ENCODE results near the gene SRC. TPM values are rescaled to one million over a fixed set of nuclear protein-coding genes. Genes with fewer than 3 reads are reported as not detected.

Gene SRC
- total RNA-seq, 1 donor from 2014 or later, result 72.7 TPM

DNA sequence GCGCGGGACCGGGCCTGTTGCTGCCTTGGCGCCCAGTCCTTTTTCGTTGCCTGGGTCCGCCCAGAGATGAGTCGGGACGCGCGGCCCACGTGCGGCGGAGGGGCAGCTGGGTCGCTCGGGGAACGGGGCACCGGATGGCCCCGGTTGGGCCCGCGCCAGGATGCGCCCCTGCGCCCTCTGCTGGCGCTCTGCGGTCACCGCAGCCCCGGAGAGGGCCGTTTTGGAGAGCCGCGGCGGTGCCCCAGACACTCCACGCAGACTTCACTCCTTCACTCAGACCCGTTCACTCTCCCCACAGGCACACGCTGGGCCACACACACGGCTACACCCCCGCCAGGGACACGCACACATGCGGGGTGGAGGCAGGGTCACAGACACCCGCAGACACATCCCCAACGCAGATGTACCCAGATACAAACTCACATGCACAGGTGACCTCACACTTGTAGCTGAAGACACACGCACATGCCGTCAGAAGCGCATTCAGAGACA lies 38.8 kb downstream of the SRC start:
- ATAC-seq (ENCODE audit: low read depth) (peak; percentile 59), DNase-seq (peak; percentile 87)
- POLR2A ChIA-PET, result interaction anchor here (0.7 to 1.7 kb wide), 7 partner anchors 48 to 206 kb away, joined by 3 to 14 read pairs (median 5); partner anchors contain the start of genes MROH8 and RPN2
- intact Hi-C loops (cut with micrococcal nuclease), result loop anchor here (1.0 to 2.0 kb wide), 7 partner anchors 18 to 189 kb away; partner anchors contain the start of gene MANBAL
- CTCF ChIA-PET, result interaction anchor here (0.7 to 4.8 kb wide), 22 partner anchors 13 to 195 kb away, joined by 3 to 59 read pairs (median 4); partner anchors contain the start of genes MANBAL and SRC
- H3K27ac Mint-ChIP-seq, result peak overlapping the region; percentile 82
- peak; percentile 77 for TF ChIP-seq CTCF (IDR thresholded peaks at IDR 0.05)
- H3K27me3 Mint-ChIP-seq, result no peaks in the 10 kb centered on the region
- H3K4me1 Mint-ChIP-seq, result peaks cover 47% of the 10 kb centered on the region
- peaks cover 19% of the 10 kb centered on the region for H3K36me3 Mint-ChIP-seq (ENCODE audit: low read depth)
- H3K4me3 Mint-ChIP-seq, result peak overlapping the region; percentile 80
- no peaks in the 10 kb centered on the region for H3K9me3 Mint-ChIP-seq

DNA sequence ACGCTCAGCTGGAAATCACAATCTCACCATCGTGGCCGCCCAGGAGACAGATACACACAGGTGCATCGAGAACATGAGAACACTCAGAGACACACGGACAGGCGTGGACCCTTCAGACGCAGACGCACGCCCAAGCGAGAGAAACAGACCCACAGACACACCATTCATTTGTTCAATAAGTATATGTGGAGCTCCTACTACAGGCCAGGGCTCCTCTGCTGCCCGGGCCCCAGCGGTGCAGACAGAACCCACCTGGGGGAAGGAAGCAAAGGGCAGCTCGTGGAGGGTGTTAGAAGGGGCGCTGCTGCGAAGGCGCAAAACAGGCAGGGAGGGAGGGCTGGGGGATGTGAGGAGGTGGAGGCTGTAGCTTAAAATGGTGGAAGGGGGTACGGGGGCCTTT lies 39.2 kb downstream of the SRC start:
- peak overlapping the region; percentile 82 for H3K27ac Mint-ChIP-seq

DNA sequence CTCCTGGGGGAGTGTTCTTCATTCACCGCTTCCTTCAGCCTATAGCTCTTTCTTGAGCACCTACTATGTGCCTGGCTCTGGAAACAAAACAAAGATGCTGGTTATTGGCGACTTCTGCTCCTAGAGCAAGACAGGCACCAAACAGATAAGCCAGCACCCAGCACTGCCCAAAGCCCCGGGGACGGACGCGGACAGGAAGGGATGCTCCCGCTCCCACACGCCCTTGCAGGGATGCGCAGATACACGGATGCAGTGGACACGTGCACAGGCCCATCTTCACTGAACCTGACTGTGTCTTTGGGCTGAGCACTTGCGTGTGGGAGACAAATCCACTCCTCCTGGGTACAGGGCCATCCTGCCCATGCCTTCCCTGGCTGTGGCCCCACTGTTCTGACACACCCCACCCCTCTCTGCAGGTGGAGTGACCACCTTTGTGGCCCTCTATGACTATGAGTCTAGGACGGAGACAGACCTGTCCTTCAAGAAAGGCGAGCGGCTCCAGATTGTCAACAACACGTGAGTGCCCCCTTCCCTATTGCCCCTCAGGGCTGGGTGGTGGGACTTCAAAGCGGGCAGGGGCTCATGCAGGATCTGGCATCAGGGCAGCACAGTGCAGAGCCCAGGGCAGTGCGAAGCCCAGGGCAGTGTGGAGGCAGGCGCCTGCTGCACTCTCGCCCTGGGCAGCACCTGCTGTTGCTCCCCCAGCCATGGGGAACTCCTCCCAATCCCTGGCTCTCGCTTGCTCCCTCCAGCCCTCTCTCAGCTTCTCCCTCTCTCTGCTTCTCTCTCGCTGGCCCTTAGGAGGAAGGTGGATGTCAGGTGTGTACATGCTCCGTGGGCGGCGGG lies 39.9 kb downstream of the SRC start:
- intact Hi-C loops (cut with micrococcal nuclease), result loop anchor here (2.0 kb wide), 1 partner anchor 183 kb away; no protein-coding TSS in a partner anchor
- CTCF ChIA-PET, result interaction anchor here (0.9 to 4.8 kb wide), 11 partner anchors 14 to 190 kb away, joined by 3 to 59 read pairs (median 4); partner anchors contain the start of genes MANBAL and SRC
- Mint-ChIP-seq H3K27me3 (no peaks in the 10 kb centered on the region), H3K4me3 (no peak overlapping the region), H3K27ac (no peak overlapping the region), H3K36me3 (ENCODE audit: low read depth) (peaks cover 19% of the 10 kb centered on the region), H3K4me1 (peaks cover 39% of the 10 kb centered on the region), H3K9me3 (no peaks in the 10 kb centered on the region)
- POLR2A ChIA-PET, result interaction anchor here (1.3 to 1.7 kb wide), 2 partner anchors 115 to 207 kb away, joined by 5 to 14 read pairs; partner anchors contain the start of genes MROH8 and RPN2
- DNase-seq (no peak), ATAC-seq (ENCODE audit: low read depth) (no peak)
- TF ChIP-seq CTCF (IDR thresholded peaks at IDR 0.05), result no peak

More for the DNA sequence above, 39.2 kb downstream of the SRC start:
- CTCF ChIA-PET, result interaction anchor here (0.9 to 4.8 kb wide), 20 partner anchors 13 to 196 kb away, joined by 3 to 59 read pairs (median 4); partner anchors contain the start of genes MANBAL and SRC
- no peaks in the 10 kb centered on the region for H3K27me3 Mint-ChIP-seq
- POLR2A ChIA-PET, result interaction anchor here (0.7 to 1.7 kb wide), 7 partner anchors 49 to 206 kb away, joined by 3 to 14 read pairs (median 5); partner anchors contain the start of genes MROH8 and RPN2
- no peak for ATAC-seq (ENCODE audit: low read depth)
- H3K4me1 Mint-ChIP-seq, result peaks cover 46% of the 10 kb centered on the region
- TF ChIP-seq CTCF (IDR thresholded peaks at IDR 0.05), result no peak
- H3K9me3 Mint-ChIP-seq, result no peaks in the 10 kb centered on the region
- no peak for DNase-seq
- H3K36me3 Mint-ChIP-seq (ENCODE audit: low read depth), result peaks cover 19% of the 10 kb centered on the region
- intact Hi-C loops (cut with micrococcal nuclease), result loop anchor here (2.0 kb wide), 1 partner anchor 182 kb away; no protein-coding TSS in a partner anchor
- H3K4me3 Mint-ChIP-seq, result peak overlapping the region; percentile 80

DNA sequence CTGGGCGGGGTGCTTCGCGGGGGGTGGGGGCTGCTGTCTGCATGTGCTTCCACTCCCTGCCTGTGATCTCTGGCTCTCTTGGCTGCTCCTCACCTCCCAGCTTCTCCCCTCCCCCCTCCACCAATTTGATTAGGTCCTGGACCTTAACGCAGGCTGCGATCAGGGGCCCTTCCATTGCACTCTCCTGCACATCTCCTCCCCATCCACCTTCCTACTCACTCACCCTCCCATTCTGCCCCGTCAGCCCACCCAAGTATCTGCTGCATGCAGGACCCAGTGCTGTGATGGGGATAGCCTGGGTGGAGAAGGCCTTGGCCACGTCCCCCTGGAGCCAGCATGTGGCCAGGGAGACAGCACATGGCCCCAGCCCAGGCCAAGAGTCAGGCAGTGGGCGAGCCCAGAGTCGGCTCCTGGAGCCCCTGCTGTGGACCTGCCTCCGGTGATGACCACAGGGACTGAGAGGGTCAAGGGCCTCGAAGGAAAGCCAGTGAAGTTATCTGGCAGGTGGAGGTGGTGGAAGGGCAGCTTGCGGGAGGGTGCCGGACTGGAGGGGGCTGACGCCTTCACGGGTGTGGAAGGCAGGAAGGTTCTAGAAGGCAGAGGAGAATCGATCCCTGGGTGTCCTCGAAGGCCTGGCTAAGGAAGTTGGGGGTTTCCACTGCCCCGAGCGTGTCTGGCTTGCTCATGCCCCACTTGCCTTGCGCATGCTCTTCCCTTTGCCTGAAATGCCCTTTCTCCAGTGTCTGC lies 40.7 kb downstream of the SRC start:
- intact Hi-C loops (cut with micrococcal nuclease), result no loop called here
- Mint-ChIP-seq H3K27me3 (no peaks in the 10 kb centered on the region), H3K4me1 (peaks cover 31% of the 10 kb centered on the region), H3K9me3 (no peaks in the 10 kb centered on the region), H3K36me3 (ENCODE audit: low read depth) (peaks cover 21% of the 10 kb centered on the region), H3K27ac (no peak overlapping the region), H3K4me3 (no peak overlapping the region)
- TF ChIP-seq CTCF (IDR thresholded peaks at IDR 0.05), result no peak
- CTCF ChIA-PET, result interaction anchor here (1.5 kb wide), 1 partner anchor 145 kb away, joined by 4 read pairs; no protein-coding TSS in a partner anchor
- DNase-seq (no peak), ATAC-seq (ENCODE audit: low read depth) (no peak)
- POLR2A ChIA-PET, result no interaction called here
